Urothelium cell line (cell line): ENCODE data around the gene RTCB.

ENCODE experiments used
- DNase-seq: peaks from one replicate; pipeline ENCODE4 v3.0.0; 2011; ENCODE audit warnings: low spot score, mixed read lengths
- FAIRE-seq: peaks from 2 replicates; lab custom pipeline; 2011; peaks lifted over from hg19 to GRCh38; lab: Jason Lieb, UNC

RTCB gene

GRCh38 chr22:32411829-32412592 lies at the start of gene RTCB:
RTCB (minus strand) TSS chr22:32412247; CDS start chr22:32412156, 91 bp downstream.
- DNase-seq: peak; percentile 89
- FAIRE-seq: no peak

GRCh38 chr22:32457031-32457430 lies 45.0 kb upstream of the RTCB start:
- DNase-seq (no peak), FAIRE-seq (no peak)

GRCh38 chr22:32448980-32449379 lies 36.9 kb upstream of the RTCB start:
- no peak for FAIRE-seq
- DNase-seq: no peak

DNA sequence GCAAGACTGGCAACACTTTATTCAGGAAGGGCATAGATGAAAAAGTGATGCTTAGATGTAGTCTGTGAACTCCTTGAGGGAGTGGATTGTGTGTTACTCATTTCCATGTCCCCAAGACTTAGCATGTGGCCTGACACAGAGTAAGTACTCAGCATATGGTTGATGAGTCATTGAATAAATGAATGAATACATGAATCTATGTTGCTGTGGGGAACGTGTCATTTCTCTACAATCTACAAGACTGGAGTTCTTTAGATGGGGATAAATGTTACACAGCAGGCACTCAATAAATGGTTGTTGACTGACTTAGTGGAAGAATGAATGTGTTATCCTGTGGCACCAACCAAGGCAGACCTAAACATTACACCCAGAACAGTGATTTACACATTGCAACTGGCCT lies 34.3 kb upstream of the RTCB start:
- DNase-seq: no peak
- peak; percentile 78 for FAIRE-seq

DNA sequence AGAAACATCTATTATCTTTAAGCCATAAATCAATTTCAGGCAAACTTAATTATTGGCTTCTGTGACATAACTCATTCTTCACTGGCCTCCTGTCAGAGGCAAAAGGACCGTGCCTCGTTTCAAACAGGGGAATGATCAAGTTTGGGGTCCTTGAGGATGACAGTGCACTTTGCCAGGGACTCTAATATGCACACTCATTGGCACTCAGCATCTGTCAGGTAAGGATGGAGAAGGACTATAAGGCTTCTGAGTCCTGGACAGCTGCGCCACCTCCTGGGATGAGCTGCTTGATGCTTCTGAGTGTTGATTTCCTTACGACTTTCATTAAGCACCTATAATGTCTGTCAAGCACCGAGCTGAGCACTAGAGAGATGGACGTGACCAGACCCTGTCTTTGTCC lies 32.0 kb upstream of the RTCB start:
- FAIRE-seq: no peak
- peak; percentile 56 for DNase-seq

GRCh38 chr22:32430352-32430751 lies 18.3 kb upstream of the RTCB start:
- FAIRE-seq: no peak

DNA sequence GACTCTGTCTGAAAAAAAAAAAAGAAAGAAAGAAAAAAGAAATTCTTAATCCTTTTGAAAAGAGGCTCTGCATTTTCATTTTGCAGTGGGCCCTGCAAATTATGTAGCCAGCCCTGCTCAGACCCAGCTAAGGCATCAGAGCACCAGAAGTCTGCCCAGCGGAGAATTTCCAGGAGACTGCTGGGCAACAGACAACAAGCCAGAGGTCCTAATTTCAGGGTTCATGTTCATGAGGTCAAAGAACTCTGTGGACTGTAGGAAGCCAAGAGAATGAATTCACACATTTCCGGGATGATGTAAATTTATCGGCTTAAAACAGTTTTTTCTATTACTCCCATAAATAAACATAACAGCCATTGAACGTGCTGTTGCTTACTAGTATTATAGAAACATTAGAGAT lies 14.8 kb upstream of the RTCB start:
- DNase-seq: no peak
- FAIRE-seq: no peak

More at GRCh38 chr22:32430352-32430751, 18.3 kb upstream of the RTCB start:
- DNase-seq: no peak

DNA sequence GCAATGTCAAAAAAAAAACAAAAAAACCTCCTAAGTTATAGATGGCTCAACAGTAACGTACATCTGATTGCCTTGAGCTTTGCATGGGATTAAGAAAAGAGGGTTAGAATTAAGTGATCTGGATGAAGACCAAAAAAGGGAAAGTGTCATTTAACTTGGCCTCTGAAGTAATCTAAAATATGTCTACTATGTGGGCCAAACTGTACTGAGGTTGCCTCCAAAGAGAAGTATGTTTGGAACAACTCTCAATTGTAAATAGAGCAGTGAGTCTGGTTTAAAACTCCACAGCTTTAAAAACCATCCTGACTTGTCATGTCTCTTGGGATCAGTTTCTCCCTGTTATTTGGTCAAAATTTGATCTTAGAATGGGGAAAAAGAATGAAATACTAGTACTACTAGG lies 11.6 kb upstream of the RTCB start:
- DNase-seq (no peak), FAIRE-seq (no peak)

DNA sequence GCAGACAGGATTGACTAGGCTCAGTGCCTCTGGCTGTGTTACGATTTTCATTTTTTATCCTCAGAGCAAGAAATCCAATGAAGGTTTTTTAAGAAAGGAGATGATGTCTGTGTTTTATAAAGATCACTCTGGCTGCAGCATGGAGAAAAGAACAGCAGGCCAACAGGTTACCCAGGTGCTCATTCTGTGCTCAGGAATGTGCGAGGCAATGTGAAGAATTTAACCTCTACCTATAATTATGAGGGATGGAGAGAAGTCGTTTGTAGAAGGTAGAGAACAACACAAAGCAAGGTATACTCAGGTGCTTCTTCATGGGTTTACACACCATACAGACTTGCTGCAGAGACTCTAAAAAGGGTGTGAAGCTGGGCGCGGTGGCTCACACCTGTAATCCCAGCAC lies 10.0 kb upstream of the RTCB start:
- DNase-seq (no peak), FAIRE-seq (no peak)

- FAIRE-seq (no peak), DNase-seq (no peak)
Measured at GRCh38 chr22:32421484-32421883, 9.4 kb upstream of the RTCB start.

GRCh38 chr22:32417906-32418305 lies 5.9 kb upstream of the RTCB start:
- FAIRE-seq (no peak), DNase-seq (no peak)

- no peak for FAIRE-seq
Measured at GRCh38 chr22:32416556-32417085, 4.6 kb upstream of the RTCB start.

DNA sequence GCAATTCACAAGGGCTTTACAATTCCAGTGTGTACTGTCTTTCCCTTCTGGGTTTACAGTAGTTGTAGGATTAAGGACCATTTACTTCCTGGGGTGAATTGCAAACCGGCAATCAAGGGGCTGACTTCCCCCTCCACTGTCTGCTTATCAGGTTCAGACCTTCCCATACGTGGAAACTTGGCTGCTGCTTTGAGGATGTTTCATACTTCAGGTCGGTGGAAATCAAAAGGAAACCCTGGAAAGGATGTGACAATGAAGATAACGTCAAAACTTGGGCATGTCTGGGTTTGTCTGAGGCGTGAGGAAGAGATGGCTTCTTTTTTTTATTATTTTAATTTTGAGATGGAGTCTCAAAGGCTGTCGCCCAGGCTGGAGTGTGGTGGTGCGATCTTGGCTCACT lies 2.1 kb upstream of the RTCB start:
- DNase-seq (no peak), FAIRE-seq (no peak)

More at GRCh38 chr22:32416556-32417085, 4.6 kb upstream of the RTCB start:
- no peak for DNase-seq

- FAIRE-seq (no peak), DNase-seq (peak; percentile 37)
Measured at GRCh38 chr22:32413719-32414118, 1.7 kb upstream of the RTCB start.

DNA sequence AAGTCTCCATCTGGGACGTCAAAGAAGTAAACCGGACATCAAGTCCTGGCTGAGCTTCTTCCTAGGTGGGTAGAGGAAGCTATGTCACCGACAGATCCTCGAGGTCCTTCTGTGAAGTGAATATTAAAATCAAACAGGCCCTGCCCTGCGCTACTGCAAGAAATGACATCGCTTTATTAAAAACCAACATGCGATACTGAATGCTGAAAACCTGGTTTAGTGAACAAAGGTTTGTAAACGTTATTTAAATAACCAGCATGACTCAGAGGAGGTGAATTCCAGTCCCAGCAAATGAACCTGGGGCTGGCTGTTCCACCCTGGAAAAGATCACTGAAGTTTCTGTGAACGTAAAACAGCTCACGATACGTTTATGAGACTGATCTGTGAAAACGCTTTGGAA lies 645 bp downstream of the RTCB start:
- FAIRE-seq (no peak), DNase-seq (no peak)

DNA sequence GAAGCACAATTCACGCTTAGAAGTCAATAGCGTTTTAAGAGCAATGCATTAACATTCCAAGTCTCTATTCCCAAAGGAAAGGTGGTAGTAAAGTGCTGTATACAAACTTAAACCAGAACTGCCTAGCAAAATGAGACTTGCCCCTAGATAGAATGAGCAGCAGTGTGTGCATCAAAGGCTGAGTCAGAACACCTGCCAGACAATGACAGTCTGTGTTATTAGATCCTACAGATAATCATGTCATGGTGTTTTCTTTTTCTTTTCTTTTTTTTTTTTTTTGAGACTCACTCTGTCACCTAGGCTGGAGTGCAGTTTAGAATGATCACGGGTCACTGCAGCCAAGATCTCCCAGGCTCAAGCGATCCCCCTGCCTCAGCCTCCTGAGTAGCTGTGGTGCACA lies 1.6 kb downstream of the RTCB start:
- no peak for DNase-seq
- FAIRE-seq: no peak

DNA sequence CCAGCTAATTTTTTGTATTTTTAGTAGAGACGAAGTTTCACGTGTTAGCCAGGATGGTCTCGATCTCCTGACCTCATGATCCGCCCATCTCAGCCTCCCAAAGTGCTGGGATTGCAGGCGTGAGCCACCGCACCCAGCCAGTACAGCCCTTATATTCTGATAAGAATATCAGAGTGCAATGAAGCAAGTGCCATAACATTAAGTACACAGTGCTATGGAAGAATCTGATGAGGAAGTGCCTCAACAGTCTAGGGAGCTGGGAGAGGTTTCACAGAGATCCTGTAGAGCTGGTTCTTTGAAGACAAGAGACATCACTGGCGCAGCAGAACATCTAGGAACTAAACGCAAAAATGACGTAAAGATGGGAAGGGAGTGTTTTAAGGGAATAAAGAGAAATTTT lies 2.1 kb downstream of the RTCB start:
- FAIRE-seq (no peak), DNase-seq (no peak)

DNA sequence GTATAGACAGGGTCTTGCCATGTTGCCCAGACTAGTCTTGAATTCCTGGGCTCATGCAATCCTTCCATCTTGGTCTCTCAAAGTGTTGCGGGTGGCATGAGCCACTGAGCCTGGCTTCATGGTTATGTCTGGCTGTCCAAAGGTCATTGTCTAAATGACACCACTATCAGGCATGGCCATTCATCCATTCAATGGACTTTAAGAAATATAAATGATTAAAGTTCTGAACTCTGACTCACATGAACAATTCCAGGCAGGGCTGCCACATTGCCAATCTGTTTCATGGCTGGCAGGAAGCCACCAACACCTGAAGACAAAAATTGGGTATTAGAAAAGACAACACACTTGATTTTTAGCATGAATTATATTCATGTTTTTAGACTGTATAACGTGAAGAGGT lies 4.1 kb downstream of the RTCB start:
- no peak for DNase-seq

GRCh38 chr22:32407312-32407711 lies 4.7 kb downstream of the RTCB start:
- DNase-seq: no peak
- FAIRE-seq: no peak

More for the DNA sequence above, 4.1 kb downstream of the RTCB start:
- no peak for FAIRE-seq

- no peak for DNase-seq
- FAIRE-seq: no peak
Measured at GRCh38 chr22:32404021-32404420, 8.0 kb downstream of the RTCB start.

DNA sequence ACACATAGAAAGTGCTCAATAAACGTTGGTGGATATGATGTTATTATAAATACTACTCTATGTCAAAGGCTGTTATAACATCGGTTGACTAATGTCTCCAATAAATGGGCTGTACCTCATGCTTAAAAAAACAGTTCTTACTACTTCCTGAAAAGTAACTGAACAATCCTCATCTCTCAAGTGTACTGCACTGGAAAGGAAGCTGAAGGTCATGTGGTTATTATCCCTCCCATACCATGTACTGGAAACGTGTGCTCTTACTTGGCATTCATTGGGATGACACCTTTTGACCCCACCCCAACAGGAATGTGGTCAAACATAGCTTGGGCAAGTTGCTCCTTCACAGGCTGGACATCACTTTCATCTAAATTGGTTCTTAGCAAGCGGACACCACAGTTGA lies 10.6 kb downstream of the RTCB start:
- FAIRE-seq: no peak
- no peak for DNase-seq

DNA sequence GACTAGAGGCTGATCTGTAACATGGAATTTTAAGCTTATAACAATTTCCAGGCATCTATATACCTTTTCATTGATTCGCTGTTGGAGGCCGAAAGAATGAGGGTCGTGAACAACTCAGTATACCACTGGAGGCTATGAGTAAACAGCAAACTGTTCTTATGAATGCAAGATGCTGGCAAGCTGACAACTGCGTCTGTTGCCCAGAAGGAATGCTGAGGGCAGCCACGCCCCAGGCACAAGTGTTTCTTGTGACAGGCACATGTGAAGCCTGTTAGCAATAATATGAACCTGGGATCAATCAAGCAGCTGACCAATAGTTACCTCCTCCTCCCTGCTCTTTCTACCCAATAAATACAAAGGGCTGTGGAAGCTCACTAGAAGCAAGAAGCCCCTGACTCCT lies 15.3 kb downstream of the RTCB start:
- DNase-seq (no peak), FAIRE-seq (no peak)

GRCh38 chr22:32396255-32396654 lies 15.8 kb downstream of the RTCB start:
- FAIRE-seq: peak; percentile 52
- DNase-seq: no peak
